ENCODE data around the gene CASK.
A peak's percentile ranks its signal among the peaks of the same experiment; 100 is the strongest.

The CASK gene

GRCh38 chrX:41758401-41758800 is 165.0 kb downstream of the CASK start:
- TF ChIP-seq, protein P1, sequence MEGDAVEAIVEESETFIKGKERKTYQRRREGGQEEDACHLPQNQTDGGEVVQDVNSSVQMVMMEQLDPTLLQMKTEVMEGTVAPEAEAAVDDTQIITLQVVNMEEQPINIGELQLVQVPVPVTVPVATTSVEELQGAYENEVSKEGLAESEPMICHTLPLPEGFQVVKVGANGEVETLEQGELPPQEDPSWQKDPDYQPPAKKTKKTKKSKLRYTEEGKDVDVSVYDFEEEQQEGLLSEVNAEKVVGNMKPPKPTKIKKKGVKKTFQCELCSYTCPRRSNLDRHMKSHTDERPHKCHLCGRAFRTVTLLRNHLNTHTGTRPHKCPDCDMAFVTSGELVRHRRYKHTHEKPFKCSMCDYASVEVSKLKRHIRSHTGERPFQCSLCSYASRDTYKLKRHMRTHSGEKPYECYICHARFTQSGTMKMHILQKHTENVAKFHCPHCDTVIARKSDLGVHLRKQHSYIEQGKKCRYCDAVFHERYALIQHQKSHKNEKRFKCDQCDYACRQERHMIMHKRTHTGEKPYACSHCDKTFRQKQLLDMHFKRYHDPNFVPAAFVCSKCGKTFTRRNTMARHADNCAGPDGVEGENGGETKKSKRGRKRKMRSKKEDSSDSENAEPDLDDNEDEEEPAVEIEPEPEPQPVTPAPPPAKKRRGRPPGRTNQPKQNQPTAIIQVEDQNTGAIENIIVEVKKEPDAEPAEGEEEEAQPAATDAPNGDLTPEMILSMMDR (IDR thresholded peaks at IDR 0.05; ENCODE audit: control insufficient read depth, extremely low read depth, insufficient read depth): no peak
- H3K4me3 ChIP-seq (ENCODE audit: low read depth, low read length): no peak overlapping the region
- DNase-seq (ENCODE audit: low read depth): no peak

DNA sequence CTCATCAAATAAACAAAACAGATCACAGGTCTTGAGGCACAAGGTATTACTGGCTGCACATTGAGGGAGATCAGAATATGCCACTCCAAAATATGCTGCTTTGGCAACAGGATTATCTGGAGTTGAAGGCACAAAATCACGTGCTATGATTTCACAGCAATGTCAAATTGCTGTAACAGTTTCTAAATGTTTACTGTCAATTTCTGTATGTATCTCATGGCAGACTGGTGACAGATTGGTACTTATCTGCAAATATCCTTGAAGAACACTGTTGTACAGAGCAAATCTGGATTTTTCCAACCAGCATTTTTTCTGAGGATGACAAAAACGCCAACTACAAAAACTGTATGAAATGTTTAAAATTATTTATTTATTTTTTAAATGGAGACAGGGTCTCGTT is 172.6 kb downstream of the CASK start:
- no peak overlapping the region for H3K4me3 ChIP-seq (ENCODE audit: low read depth, low read length)
- TF ChIP-seq, protein P1 (IDR thresholded peaks at IDR 0.05; ENCODE audit: control insufficient read depth, extremely low read depth, insufficient read depth): no peak
- DNase-seq (ENCODE audit: low read depth): no peak

DNA sequence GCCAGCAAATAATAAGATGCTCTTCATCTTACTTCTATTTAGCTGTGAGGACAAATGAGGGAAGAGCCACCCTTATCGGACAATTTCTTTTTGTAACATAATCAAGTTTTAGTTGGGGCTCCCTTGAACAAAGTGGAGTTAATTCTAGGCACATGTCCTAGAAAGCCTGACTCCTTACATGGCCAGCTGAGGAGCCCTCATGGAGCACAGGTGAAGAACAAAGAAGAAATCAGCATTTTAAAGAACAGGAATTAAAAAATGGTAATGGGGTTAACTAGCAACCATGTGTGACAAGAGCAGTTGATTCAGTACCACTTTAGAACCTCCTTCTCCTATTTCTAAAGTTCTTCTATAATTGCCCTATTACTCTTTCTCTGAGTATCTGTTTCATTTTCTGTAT is 183.5 kb downstream of the CASK start:
- no peak for DNase-seq (ENCODE audit: low read depth)
- H3K4me3 ChIP-seq (ENCODE audit: low read depth, low read length): no peak overlapping the region

DNA sequence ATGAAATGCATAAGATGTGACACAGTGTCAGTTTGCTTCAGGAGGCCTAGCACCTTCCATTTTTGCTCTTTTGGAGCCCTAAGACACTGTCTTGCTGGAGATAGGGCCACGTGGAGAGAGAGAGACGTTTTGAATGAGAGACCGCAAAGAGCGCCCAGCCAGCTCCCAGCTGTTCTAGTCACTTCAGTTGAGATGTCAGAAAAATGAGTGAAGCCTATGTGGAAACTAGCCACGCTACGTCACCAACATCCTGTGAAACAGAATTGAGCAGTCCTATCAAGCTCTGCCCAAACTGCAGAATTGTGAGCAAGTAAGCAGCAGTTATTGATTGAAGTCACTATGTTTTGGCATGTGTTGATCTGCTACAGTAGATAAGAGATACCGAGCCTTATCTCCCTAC is 186.3 kb downstream of the CASK start:
- no peak for DNase-seq (ENCODE audit: low read depth)
- H3K4me3 ChIP-seq (ENCODE audit: low read depth, low read length): no peak overlapping the region

More for the DNA sequence above, 183.5 kb downstream of the CASK start:
- TF ChIP-seq, protein P1 (IDR thresholded peaks at IDR 0.05; ENCODE audit: control insufficient read depth, extremely low read depth, insufficient read depth): no peak

GRCh38 chrX:41734530-41734929 is 188.8 kb downstream of the CASK start:
- DNase-seq (ENCODE audit: low read depth): no peak
- H3K4me3 ChIP-seq (ENCODE audit: low read depth, low read length): no peak overlapping the region
- TF ChIP-seq, protein P1 (IDR thresholded peaks at IDR 0.05; ENCODE audit: control insufficient read depth, extremely low read depth, insufficient read depth): peak; percentile 50

More for the DNA sequence above, 186.3 kb downstream of the CASK start:
- TF ChIP-seq, protein P1 (IDR thresholded peaks at IDR 0.05; ENCODE audit: control insufficient read depth, extremely low read depth, insufficient read depth): no peak

DNA sequence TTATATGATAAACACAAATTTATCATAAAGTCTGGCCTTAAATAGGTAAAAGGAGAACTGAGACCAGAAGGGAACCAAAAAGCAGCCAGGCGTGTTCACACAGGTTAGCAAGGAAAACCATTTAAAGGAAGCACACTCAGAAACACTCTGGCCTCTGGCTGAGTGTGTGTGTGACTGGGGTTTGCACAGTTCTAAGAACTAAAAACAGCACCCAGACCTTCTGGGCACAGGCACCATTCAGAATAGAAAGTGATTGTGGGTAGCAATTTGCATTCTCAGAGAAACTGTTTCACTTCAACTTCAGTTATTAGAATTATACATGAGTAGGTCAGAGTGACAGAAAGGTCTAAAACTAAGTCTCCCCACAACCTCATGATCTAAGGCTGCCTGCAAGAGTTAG is 189.4 kb downstream of the CASK start:
- TF ChIP-seq, protein P1 (IDR thresholded peaks at IDR 0.05; ENCODE audit: control insufficient read depth, extremely low read depth, insufficient read depth): no peak
- no peak for DNase-seq (ENCODE audit: low read depth)
- H3K4me3 ChIP-seq (ENCODE audit: low read depth, low read length): no peak overlapping the region

GRCh38 chrX:41732260-41732659 is 191.1 kb downstream of the CASK start:
- H3K4me3 ChIP-seq (ENCODE audit: low read depth, low read length): no peak overlapping the region
- TF ChIP-seq, protein P1 (IDR thresholded peaks at IDR 0.05; ENCODE audit: control insufficient read depth, extremely low read depth, insufficient read depth): no peak
- DNase-seq (ENCODE audit: low read depth): no peak
